A549 treated with dexamethasone at 1 μM for 4 hours (cell line): ENCODE measurements around the gene SMAD4. TPM values are rescaled to one million over a fixed set of nuclear protein-coding genes. Genes with fewer than 3 reads are reported as not detected.

Source experiments
- total RNA-seq: library from RNA; stranded (reverse); fragments of 200-300 nt; extraction: Qiagen RNA extraction; gene quantifications from 5 replicates; pipeline ENCODE4 v1.2.3, GENCODE V29; 2022

SMAD4 gene
- 45.0 to 71.6 TPM (median 60.2 TPM) in 5 replicates for total RNA-seq

GRCh38 chr18:51029694-51030536 lies at the start of gene SMAD4:
Gene SMAD4, plus strand, starts transcription at chr18:51030213. Its CDS starts 16,834 bp downstream, at chr18:51047047.

Other genes starting within 250 kb of the SMAD4 start
- 0.05 to 0.15 TPM (median 0.12 TPM) in 5 replicates for gene MRO, start 210.2 kb upstream of the SMAD4 start, total RNA-seq
- 34.1 to 37.5 TPM (median 34.7 TPM) in 5 replicates for gene ME2, start 151.1 kb upstream of the SMAD4 start, total RNA-seq
- gene ELAC1, start 62.2 kb upstream of the SMAD4 start, total RNA-seq, result 4.5 to 5.5 TPM (median 4.7 TPM) in 5 replicates
- 18.7 to 26.0 TPM (median 21.7 TPM) in 5 replicates for gene MEX3C, start 167.5 kb downstream of the SMAD4 start, total RNA-seq